ENCODE results near the gene ZCCHC2. TPM values are rescaled to one million over a fixed set of nuclear protein-coding genes. Genes with fewer than 3 reads are reported as not detected.

The ZCCHC2 gene
- total and polyA plus RNA-seq, 2 of the 4 experiments (the other 2 are of a cell fraction), result 3.2 to 3.6 TPM

DNA sequence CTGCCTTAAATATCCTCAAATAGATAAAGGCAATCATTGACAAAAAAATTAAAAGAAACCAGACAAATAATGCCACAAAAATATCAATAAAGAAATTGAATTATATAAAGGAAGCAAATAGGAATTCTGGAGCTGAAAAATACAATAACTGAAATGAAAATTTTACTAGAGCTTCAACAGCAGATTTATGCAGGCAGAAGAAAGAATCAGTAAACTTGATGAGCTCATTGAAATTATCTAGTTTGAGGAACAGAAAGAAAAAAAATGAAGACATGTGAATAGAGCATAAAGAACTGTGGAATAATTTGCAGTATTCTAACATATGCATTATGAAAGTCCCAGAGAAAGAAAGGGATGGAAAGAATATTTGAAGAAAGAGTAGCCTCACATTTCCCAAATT is 41.9 kb upstream of the ZCCHC2 start:
- H3K27me3 ChIP-seq (ENCODE audit: control insufficient read depth, insufficient read depth, low read length), result peaks cover 12% of the 10 kb centered on the region
- H3K4me1 ChIP-seq (ENCODE audit: control insufficient read depth, insufficient read depth, low read length), result no peaks in the 10 kb centered on the region
- BruUV-seq (replicated peaks), result no TSS peak
- DNase-seq (no peak), ATAC-seq (ENCODE audit: low read depth) (no peak)
- H2BK5ac ChIP-seq (ENCODE audit: low read depth, low read length, poor library complexity, severe bottlenecking), result no peak overlapping the region
- no peaks in the 10 kb centered on the region for H3K36me3 ChIP-seq (ENCODE audit: control insufficient read depth, insufficient read depth, low read length)
- CTCF ChIA-PET, result no interaction called here
- H3K4me3 ChIP-seq (ENCODE audit: insufficient read depth, low read depth, low read length), result no peak overlapping the region
- H3K4me2 ChIP-seq (ENCODE audit: low read depth, low read length), result no peak overlapping the region
- POLR2A ChIA-PET (ENCODE audit: unreplicated experiment), result interaction anchor here (0.6 kb wide), 1 partner anchor 61 kb away, joined by 5 read pairs; no protein-coding TSS in a partner anchor
- H4K91ac ChIP-seq (ENCODE audit: insufficient read depth, low read depth, low read length), result no peak overlapping the region
- no peak overlapping the region for H3K14ac ChIP-seq (replicated peaks; ENCODE audit: low read depth, low read length)
- no peak overlapping the region for H2AK5ac ChIP-seq (ENCODE audit: low read depth, low read length)
- no peaks in the 10 kb centered on the region for H3K9me1 ChIP-seq (ENCODE audit: insufficient read depth, low read length)
- no peak overlapping the region for H2BK120ac ChIP-seq (ENCODE audit: low read depth, low read length)
- H3K23ac ChIP-seq (ENCODE audit: low read depth, low read length), result no peak overlapping the region
- no peak overlapping the region for H2AFZ ChIP-seq (replicated peaks; ENCODE audit: low read length, poor library complexity)
- in situ Hi-C loops (cut with MboI; ENCODE audit: low sequenced_read_pairs), result no loop called here
- no peak overlapping the region for H2BK15ac ChIP-seq (ENCODE audit: low read depth, low read length)
- no peaks in the 10 kb centered on the region for H3K9me3 ChIP-seq (ENCODE audit: control insufficient read depth, insufficient read depth, low read length)
- H4K5ac ChIP-seq (ENCODE audit: low read depth, low read length), result no peak overlapping the region
- intact Hi-C loops (cut with micrococcal nuclease), result no loop called here
- no peaks in the 10 kb centered on the region for H4K20me1 ChIP-seq (ENCODE audit: insufficient read depth, low read length)
- H3K9ac ChIP-seq (ENCODE audit: low read depth, low read length), result no peak overlapping the region
- H3K18ac ChIP-seq (ENCODE audit: low read depth, low read length), result no peak overlapping the region
- H4K8ac ChIP-seq (ENCODE audit: low read depth in 2 of 2, low read length in 2 of 2), result no peak overlapping the region
- no peak overlapping the region for H3K56ac ChIP-seq (ENCODE audit: extremely low read depth, insufficient read depth, low read length)
- TF ChIP-seq CHD1 (IDR thresholded peaks at IDR 0.05; ENCODE audit: low read depth, low read length), result no peak
- TF ChIP-seq, protein P1, sequence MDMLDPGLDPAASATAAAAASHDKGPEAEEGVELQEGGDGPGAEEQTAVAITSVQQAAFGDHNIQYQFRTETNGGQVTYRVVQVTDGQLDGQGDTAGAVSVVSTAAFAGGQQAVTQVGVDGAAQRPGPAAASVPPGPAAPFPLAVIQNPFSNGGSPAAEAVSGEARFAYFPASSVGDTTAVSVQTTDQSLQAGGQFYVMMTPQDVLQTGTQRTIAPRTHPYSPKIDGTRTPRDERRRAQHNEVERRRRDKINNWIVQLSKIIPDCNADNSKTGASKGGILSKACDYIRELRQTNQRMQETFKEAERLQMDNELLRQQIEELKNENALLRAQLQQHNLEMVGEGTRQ (IDR thresholded peaks at IDR 0.05; ENCODE audit: low read depth, low read length), result no peak
- no peak for TF ChIP-seq MAZ (IDR thresholded peaks at IDR 0.05; ENCODE audit: borderline replicate concordance, low read depth, low read length)
- no peak for TF ChIP-seq CEBPB (IDR thresholded peaks at IDR 0.05; ENCODE audit: low read depth, low read length)
- no peak for TF ChIP-seq NFE2L2 (IDR thresholded peaks at IDR 0.05; ENCODE audit: low read depth, low read length)
- no peak for TF ChIP-seq RAD21 (IDR thresholded peaks at IDR 0.05; ENCODE audit: low read length)
- TF ChIP-seq, protein P2, sequence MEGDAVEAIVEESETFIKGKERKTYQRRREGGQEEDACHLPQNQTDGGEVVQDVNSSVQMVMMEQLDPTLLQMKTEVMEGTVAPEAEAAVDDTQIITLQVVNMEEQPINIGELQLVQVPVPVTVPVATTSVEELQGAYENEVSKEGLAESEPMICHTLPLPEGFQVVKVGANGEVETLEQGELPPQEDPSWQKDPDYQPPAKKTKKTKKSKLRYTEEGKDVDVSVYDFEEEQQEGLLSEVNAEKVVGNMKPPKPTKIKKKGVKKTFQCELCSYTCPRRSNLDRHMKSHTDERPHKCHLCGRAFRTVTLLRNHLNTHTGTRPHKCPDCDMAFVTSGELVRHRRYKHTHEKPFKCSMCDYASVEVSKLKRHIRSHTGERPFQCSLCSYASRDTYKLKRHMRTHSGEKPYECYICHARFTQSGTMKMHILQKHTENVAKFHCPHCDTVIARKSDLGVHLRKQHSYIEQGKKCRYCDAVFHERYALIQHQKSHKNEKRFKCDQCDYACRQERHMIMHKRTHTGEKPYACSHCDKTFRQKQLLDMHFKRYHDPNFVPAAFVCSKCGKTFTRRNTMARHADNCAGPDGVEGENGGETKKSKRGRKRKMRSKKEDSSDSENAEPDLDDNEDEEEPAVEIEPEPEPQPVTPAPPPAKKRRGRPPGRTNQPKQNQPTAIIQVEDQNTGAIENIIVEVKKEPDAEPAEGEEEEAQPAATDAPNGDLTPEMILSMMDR (conservative IDR thresholded peaks at IDR 0.05; ENCODE audit: low read depth, low read length), result no peak
- TF ChIP-seq MAFK (IDR thresholded peaks at IDR 0.05; ENCODE audit: low read depth, low read length), result no peak
- no peak for TF ChIP-seq FOS (IDR thresholded peaks at IDR 0.05; ENCODE audit: low read depth, low read length)
- no peak for TF ChIP-seq RCOR1 (IDR thresholded peaks at IDR 0.05; ENCODE audit: insufficient replicate concordance, low read length)
- no peak for TF ChIP-seq SMC3 (IDR thresholded peaks at IDR 0.05; ENCODE audit: low read depth, low read length)
- TF ChIP-seq, protein P3, sequence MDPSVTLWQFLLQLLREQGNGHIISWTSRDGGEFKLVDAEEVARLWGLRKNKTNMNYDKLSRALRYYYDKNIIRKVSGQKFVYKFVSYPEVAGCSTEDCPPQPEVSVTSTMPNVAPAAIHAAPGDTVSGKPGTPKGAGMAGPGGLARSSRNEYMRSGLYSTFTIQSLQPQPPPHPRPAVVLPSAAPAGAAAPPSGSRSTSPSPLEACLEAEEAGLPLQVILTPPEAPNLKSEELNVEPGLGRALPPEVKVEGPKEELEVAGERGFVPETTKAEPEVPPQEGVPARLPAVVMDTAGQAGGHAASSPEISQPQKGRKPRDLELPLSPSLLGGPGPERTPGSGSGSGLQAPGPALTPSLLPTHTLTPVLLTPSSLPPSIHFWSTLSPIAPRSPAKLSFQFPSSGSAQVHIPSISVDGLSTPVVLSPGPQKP (IDR thresholded peaks at IDR 0.05; ENCODE audit: borderline replicate concordance, low read depth, low read length), result no peak
- no peak for TF ChIP-seq POLR2A (IDR thresholded peaks at IDR 0.05; ENCODE audit: low read depth, low read length)
- TF ChIP-seq MXI1 (IDR thresholded peaks at IDR 0.05; ENCODE audit: borderline replicate concordance, low read depth, low read length), result no peak
- TF ChIP-seq BHLHE40 (IDR thresholded peaks at IDR 0.05; ENCODE audit: low read depth, low read length), result no peak
- TF ChIP-seq RFX5 (IDR thresholded peaks at IDR 0.05; ENCODE audit: low read depth, low read length), result no peak
- H2BK20ac ChIP-seq (ENCODE audit: low read depth, low read length), result no peak overlapping the region
- H3K79me1 ChIP-seq (ENCODE audit: low read depth in 1 of 2, low read length in 2 of 2), result no peaks in the 10 kb centered on the region
- dilution Hi-C loops (cut with HindIII; ENCODE audit: low sequenced_read_pairs, unreplicated experiment), result no loop called here
- H3K27ac ChIP-seq (ENCODE audit: insufficient read depth, low read length), result no peak overlapping the region
- H3K4ac ChIP-seq (ENCODE audit: low read depth, low read length), result no peak overlapping the region
- no peak overlapping the region for H2AK9ac ChIP-seq (replicated peaks; ENCODE audit: low read depth, low read length, poor library complexity)

Measured in IMR-90 (cell line).